Stomach (tissue), 19 donors: ENCODE data around the gene PELI2. TPM values are rescaled to one million over a fixed set of nuclear protein-coding genes. Genes with fewer than 3 reads are reported as not detected.

Source experiments
- DNase-seq, 2 donors: peaks; one replicate each; pipeline versions ENCODE4 v3.0.0 to v3.0.0-alpha.2; 2013 to 2019
- H3K27ac ChIP-seq, 5 donors: fragments of 200-600 bp in 4 of 5; sonication (generic) in 4 of 5; one replicate each; pipeline ENCODE4 v1.5.1; 2013 to 2019; ENCODE audit warnings: mild to moderate bottlenecking in 1 of 5, moderate library complexity in 1 of 5
- H3K27me3 ChIP-seq, 3 donors: fragments of 200-600 bp; sonication (generic); one replicate each; pipeline ENCODE4 v1.5.1; 2017 to 2019; ENCODE audit warnings: mixed run types in 1 of 3
- H3K36me3 ChIP-seq, 4 donors: fragments of 200-600 bp; sonication (generic); 1 replicate in 3 of 4; 2 replicates in 1 of 4; pipeline ENCODE4 v1.5.1; 2016 to 2019
- H3K4me1 ChIP-seq, 4 donors: fragments of 200-600 bp; sonication (generic); one replicate each; pipeline ENCODE4 v1.5.1; 2016 to 2019
- H3K4me3 ChIP-seq, 4 donors: fragments of 200-600 bp; sonication (generic) in 3 of 4; one replicate each; pipeline ENCODE4 v1.5.1; 2016 to 2019; ENCODE audit warnings: mild to moderate bottlenecking in 1 of 4
- H3K9me3 ChIP-seq, 4 donors: fragments of 200-600 bp; sonication (generic); one replicate each; pipeline ENCODE4 v1.5.1; 2016 to 2019
- CTCF ChIP-seq, 7 experiments: fragments of 450-650 bp in 4 of 7; fragments of 200-600 bp in 3 of 7; sonication (generic) in 3 of 7; IDR thresholded peaks; one replicate each; pipeline ENCODE4 v1.5.1; 2016 to 2019; ENCODE audit warnings: antibody characterized with exemption in 7 of 7, control low read depth in 2 of 7, mild to moderate bottlenecking in 1 of 7
- EP300 ChIP-seq: sonication (generic); formaldehyde crosslinking; IDR thresholded peaks from one replicate; pipeline ENCODE4 v1.6.1; 2017; ENCODE audit warnings: antibody characterized with exemption
- POLR2A ChIP-seq, 4 donors: fragments of 450-650 bp; IDR thresholded peaks; one replicate each; pipeline ENCODE4 v1.6.1; 2016; ENCODE audit warnings: antibody characterized with exemption in 4 of 4, control low read depth in 2 of 4, mild to moderate bottlenecking in 1 of 4, moderate library complexity in 1 of 4
- POLR2AphosphoS5 ChIP-seq, 3 donors: sonication (generic); formaldehyde crosslinking; IDR thresholded peaks; one replicate each; pipeline ENCODE4 v1.6.1; 2016; ENCODE audit warnings: antibody characterized with exemption in 3 of 3
- WGBS, 5 donors: extraction: QIAGEN DNeasy Blood & Tissue Kit in 3 of 5; methylation state at CpG; one replicate each; pipeline versions ENCODE4 v1.1.5 to v1.1.7; 2013 to 2018; 5-methylcytosine and 5-hydroxymethylcytosine counted together
- intact Hi-C: fragments of 100-400 bp; cut with DNase I; formaldehyde crosslinking; loops from one replicate; pipeline ENCODE4 v1.15.1; 2023; ENCODE audit warnings: low total_unique reads
- long read RNA-seq, 10 donors: transcript quantifications; one replicate each; lab custom pipeline, GENCODE V29; 2026
- polyA plus RNA-seq, 3 donors: library from polyadenylated mRNA; stranded (reverse); fragments of 200-250 nt; gene quantifications; one replicate each; pipeline ENCODE4 v1.2.3, GENCODE V29; 2013
- total RNA-seq, 5 donors: library from RNA; depleted of rRNA; stranded (reverse); fragments of >200 nt; gene quantifications; one replicate each; pipeline versions ENCODE4 v1.1.0 to v1.2.3, GENCODE V29; 2014 to 2016
- donor health status: healthy with polysubstance abuse.
- donor health status: Bipolar disorder and iron deficiency.
- donor health status: healthy.

PELI2 gene
- total RNA-seq (10 to 100 TPM in 4 of 5 donors, 1 to 10 TPM in 1; 6.4 to 48.3 (median 24.0) TPM), polyA plus RNA-seq (10 to 100 TPM in 1 of 3 donors, 1 to 10 TPM in 2; 3.0 to 10.4 (median 4.7) TPM)
- long read RNA-seq, donor 1, full-length matches to known transcripts = 2 of 2 reads
- long read RNA-seq, donor 1, partial matches to known transcripts = 0 of 2 reads
- long read RNA-seq, donor 1, other reads (novel, unspliced or antisense) = 0 of 2 reads
- long read RNA-seq, donor 2, full-length matches to known transcripts = 1 of 1 reads
- long read RNA-seq, donor 2, partial matches to known transcripts = 0 of 1 reads
- long read RNA-seq, donor 2, other reads (novel, unspliced or antisense) = 0 of 1 reads
- long read RNA-seq, donor 3, full-length matches to known transcripts = 2 of 2 reads
- long read RNA-seq, donor 3, partial matches to known transcripts = 0 of 2 reads
- long read RNA-seq, donor 3, other reads (novel, unspliced or antisense) = 0 of 2 reads
- long read RNA-seq, donor 4 = 0 reads
- long read RNA-seq, donor 5, full-length matches to known transcripts = 1 of 1 reads
- long read RNA-seq, donor 5, partial matches to known transcripts = 0 of 1 reads
- long read RNA-seq, donor 5, other reads (novel, unspliced or antisense) = 0 of 1 reads
- long read RNA-seq, donor 6, full-length matches to known transcripts = 2 of 2 reads
- long read RNA-seq, donor 6, partial matches to known transcripts = 0 of 2 reads
- long read RNA-seq, donor 6, other reads (novel, unspliced or antisense) = 0 of 2 reads
- long read RNA-seq, donor 7, full-length matches to known transcripts = 1 of 1 reads
- long read RNA-seq, donor 7, partial matches to known transcripts = 0 of 1 reads
- long read RNA-seq, donor 7, other reads (novel, unspliced or antisense) = 0 of 1 reads
- long read RNA-seq, donor 8, full-length matches to known transcripts = 2 of 2 reads
- long read RNA-seq, donor 8, partial matches to known transcripts = 0 of 2 reads
- long read RNA-seq, donor 8, other reads (novel, unspliced or antisense) = 0 of 2 reads
- long read RNA-seq, donor 9, full-length matches to known transcripts = 1 of 1 reads
- long read RNA-seq, donor 9, partial matches to known transcripts = 0 of 1 reads
- long read RNA-seq, donor 9, other reads (novel, unspliced or antisense) = 0 of 1 reads
- long read RNA-seq, donor 10 = 0 reads

DNA sequence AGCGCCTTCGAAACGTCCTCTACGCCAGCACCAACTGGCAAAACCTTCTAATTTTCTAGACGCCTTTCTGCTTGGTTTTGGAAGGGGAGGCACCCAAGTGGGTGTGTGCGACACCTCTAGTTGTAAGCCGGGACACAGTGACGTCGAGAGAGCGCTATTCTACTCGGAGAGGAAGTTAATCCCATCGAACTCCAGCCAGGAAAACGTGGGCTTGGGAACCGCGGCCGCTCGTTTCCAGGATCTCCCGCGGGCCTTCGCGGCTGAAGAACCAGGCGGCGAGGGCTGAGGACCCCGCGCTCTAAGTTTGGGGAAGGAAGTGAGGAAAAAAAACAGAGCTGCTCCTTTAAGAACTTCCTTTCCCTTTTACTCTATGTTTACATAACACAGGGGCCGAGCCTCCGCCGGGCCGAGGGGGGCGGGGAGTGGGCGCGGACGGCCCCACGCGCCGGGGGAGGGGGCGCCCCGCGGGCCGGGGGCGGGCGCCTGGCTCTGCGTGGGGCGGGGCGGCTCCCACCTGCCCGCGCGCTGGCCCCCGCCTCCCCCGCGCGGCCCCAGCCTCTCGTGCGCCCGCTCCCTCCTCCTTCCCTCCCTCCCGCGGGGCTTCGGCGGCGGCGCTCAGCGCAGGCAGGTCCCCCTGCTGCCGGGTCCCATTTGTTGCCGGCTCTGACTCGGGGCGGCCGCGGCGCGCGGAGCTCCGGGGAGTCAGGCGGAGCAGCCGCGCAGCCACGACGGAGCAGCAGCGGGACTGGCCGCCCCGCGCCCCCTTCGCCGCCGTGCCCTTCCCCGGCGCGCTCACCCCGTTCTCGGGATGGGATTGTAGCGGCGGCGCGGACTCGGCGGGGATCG, at the start of gene PELI2:
Gene PELI2, plus strand, starts transcription at position 647 of the 846 bp plus-strand sequence. CDS start 250 bp downstream, outside the sequence.
- Histone ChIP-seq H3K27ac (peak within 1 kb of the TSS; percentile 92 to 100 (median 96)), H3K27me3 (no peaks in the 10 kb centered on the region), H3K4me3 (peak within 1 kb of the TSS; percentile 78 to 92 (median 88)), H3K4me1 (peaks cover 5 to 58% (median 24%) of the 10 kb centered on the region in 4 donors), H3K36me3 (no peaks in the 10 kb centered on the region), H3K9me3 (no peaks in the 10 kb centered on the region)
- intact Hi-C loops = no loop called here
- DNase-seq = peak; percentile 86 to 96
- peak in 2 of 7 experiments; percentile 16 to 18 for TF ChIP-seq CTCF (IDR thresholded peaks at IDR 0.05)
- no peak for TF ChIP-seq POLR2A (IDR thresholded peaks at IDR 0.05)
- no peak for TF ChIP-seq EP300
- peak; percentile 56 to 91 (median 80) for TF ChIP-seq POLR2AphosphoS5 (IDR thresholded peaks at IDR 0.05)
- WGBS, 5 donors = 0 to 1% (median 1%) methylated on average over 28 to 92 of the region's 96 CpGs

DNA sequence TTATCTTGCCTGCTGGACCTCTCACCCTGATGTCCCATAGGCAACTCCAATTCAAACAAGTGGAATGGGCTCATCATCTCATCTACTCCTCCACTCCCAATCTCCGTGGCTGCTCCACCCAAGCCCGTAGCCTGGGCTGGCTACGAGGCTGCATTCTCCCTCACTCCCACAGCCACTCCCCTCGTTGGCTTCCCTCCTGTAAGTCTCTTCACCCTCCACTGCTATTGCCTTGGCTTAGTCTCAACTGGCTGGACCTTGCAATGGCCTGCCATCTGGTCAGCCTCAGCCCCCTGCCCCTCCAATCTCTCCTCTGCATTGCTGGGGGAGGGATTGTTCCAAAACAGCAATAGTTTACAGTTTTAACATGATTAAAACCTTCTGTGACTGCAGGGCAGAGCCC, 44.4 kb upstream of the PELI2 start:
- peak in 1 of 2 donors; percentile 41 for DNase-seq
- intact Hi-C loops = no loop called here
- Histone ChIP-seq H3K9me3 (no peaks in the 10 kb centered on the region), H3K4me3 (no peak overlapping the region), H3K4me1 (no peaks in the 10 kb centered on the region), H3K27me3 (no peaks in the 10 kb centered on the region), H3K27ac (no peak overlapping the region), H3K36me3 (no peaks in the 10 kb centered on the region)
- 55 to 76% (median 69%) methylated on average over 4 of the region's 4 CpGs for WGBS, 5 donors
- no peak for TF ChIP-seq EP300
- TF ChIP-seq POLR2AphosphoS5 (IDR thresholded peaks at IDR 0.05) = no peak
- TF ChIP-seq CTCF (IDR thresholded peaks at IDR 0.05) = no peak
- TF ChIP-seq POLR2A (IDR thresholded peaks at IDR 0.05) = no peak

GRCh38 chr14:56075301-56075700, 42.9 kb upstream of the PELI2 start:
- intact Hi-C loops = no loop called here
- TF ChIP-seq CTCF (IDR thresholded peaks at IDR 0.05) = no peak
- TF ChIP-seq EP300 = no peak
- no peak for TF ChIP-seq POLR2A (IDR thresholded peaks at IDR 0.05)
- no peak for TF ChIP-seq POLR2AphosphoS5 (IDR thresholded peaks at IDR 0.05)
- no peak overlapping the region for H3K4me3 ChIP-seq

More at GRCh38 chr14:56075301-56075700, 42.9 kb upstream of the PELI2 start:
- 74 to 93% (median 86%) methylated on average over 2 of the region's 2 CpGs for WGBS, 5 donors
- no peak overlapping the region for H3K27ac ChIP-seq
- no peaks in the 10 kb centered on the region for H3K4me1 ChIP-seq
- no peak for DNase-seq
- H3K9me3 ChIP-seq = no peaks in the 10 kb centered on the region
- H3K27me3 ChIP-seq = no peaks in the 10 kb centered on the region
- no peaks in the 10 kb centered on the region for H3K36me3 ChIP-seq
